Right atrium auricular region (tissue), 2 donors: ENCODE results near the gene OTUD7B. TPM values are rescaled to one million over a fixed set of nuclear protein-coding genes. Genes with fewer than 3 reads are reported as not detected.
"Not testable (repeated sequence)": the region's sequence is repeated elsewhere in the genome, so short reads cannot be mapped to it uniquely, and the experiment has no call there.

Experiments used
- DNase-seq: peaks from one replicate; pipeline ENCODE4 v3.0.0-alpha.2; 2019; ENCODE audit warnings: low spot score
- H3K27ac ChIP-seq, 2 donors: fragments of 200-600 bp; sonication (generic); 1 replicate in 1 of 2; 2 replicates in 1 of 2; pipeline ENCODE4 v1.5.1; 2016 to 2019
- H3K27me3 ChIP-seq, 2 donors: fragments of 200-600 bp; sonication (generic); one replicate each; pipeline versions ENCODE4 v1.5.1 to v1.6.0; 2017 to 2019
- H3K36me3 ChIP-seq: fragments of 200-600 bp; sonication (generic); one replicate; pipeline ENCODE4 v1.5.1; 2016
- H3K4me1 ChIP-seq, 2 donors: fragments of 200-600 bp; sonication (generic); one replicate each; pipeline versions ENCODE4 v1.5.1 to v1.6.0; 2017 to 2019
- H3K4me3 ChIP-seq, 2 donors: fragments of 200-600 bp; sonication (generic); 1 replicate in 1 of 2; 2 replicates in 1 of 2; pipeline ENCODE4 v1.5.1; 2017 to 2019; ENCODE audit warnings: mild to moderate bottlenecking in 1 of 2, moderate library complexity in 1 of 2
- H3K9me3 ChIP-seq, 2 donors: fragments of 200-600 bp; sonication (generic); one replicate each; pipeline ENCODE4 v1.5.1; 2019
- total RNA-seq, 2 donors: library from RNA; depleted of rRNA; stranded (reverse); fragments of >200 nt; gene quantifications; one replicate each; pipeline ENCODE4 v1.1.0, GENCODE V29; 2016
- TF ChIP-seq, protein P1 (sequence below), 2 donors: fragments of 200-600 bp; sonication (generic); IDR thresholded peaks; one replicate each; pipeline ENCODE4 v1.5.1; 2019; ENCODE audit warnings: antibody characterized with exemption in 2 of 2

The OTUD7B gene
- total RNA-seq, result 10 to 100 TPM; 12.1 to 20.0 TPM

DNA sequence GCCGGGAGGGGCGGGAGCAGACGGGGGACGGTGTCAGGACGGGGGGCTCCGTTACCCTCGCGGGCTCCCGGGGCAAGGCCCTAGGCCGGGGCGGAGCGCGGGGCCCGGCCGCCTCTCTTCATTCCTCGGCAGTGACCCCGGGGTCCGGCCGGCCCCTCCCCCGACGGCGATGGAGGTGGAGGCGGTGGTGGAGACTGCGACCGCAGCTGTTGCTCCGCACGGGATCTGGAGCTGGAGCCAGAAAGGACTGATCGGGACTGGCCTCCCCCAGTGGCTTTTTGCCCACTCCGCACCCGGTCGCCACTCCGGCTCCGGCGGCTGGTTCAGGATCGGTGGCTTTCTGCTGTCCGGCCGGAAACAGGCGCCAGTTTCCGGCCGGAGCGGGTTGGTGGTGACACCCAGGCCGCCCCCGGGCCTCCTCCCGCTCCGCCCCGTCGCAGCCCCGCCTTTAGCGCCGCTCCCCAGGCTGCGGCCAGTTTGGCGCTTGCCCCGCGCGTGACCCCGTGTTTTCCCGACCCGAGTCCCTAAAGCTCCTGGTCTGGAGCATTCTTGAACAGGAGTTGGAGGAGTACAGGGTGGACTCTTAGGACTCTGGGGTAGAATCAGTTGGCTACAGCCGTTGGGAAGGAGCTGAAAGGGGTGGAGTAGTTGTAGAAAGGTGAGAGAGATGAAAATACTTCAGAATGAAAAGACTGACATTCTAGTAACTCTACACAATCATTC is at the start of gene OTUD7B:
TSS of gene OTUD7B (minus strand) at position 334 of the 723 bp plus-strand sequence. CDS start 33,216 bp downstream, outside the sequence.
- TF ChIP-seq, protein P1, sequence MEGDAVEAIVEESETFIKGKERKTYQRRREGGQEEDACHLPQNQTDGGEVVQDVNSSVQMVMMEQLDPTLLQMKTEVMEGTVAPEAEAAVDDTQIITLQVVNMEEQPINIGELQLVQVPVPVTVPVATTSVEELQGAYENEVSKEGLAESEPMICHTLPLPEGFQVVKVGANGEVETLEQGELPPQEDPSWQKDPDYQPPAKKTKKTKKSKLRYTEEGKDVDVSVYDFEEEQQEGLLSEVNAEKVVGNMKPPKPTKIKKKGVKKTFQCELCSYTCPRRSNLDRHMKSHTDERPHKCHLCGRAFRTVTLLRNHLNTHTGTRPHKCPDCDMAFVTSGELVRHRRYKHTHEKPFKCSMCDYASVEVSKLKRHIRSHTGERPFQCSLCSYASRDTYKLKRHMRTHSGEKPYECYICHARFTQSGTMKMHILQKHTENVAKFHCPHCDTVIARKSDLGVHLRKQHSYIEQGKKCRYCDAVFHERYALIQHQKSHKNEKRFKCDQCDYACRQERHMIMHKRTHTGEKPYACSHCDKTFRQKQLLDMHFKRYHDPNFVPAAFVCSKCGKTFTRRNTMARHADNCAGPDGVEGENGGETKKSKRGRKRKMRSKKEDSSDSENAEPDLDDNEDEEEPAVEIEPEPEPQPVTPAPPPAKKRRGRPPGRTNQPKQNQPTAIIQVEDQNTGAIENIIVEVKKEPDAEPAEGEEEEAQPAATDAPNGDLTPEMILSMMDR (IDR thresholded peaks at IDR 0.05), result peak in 1 of 2 donors; percentile 21

DNA sequence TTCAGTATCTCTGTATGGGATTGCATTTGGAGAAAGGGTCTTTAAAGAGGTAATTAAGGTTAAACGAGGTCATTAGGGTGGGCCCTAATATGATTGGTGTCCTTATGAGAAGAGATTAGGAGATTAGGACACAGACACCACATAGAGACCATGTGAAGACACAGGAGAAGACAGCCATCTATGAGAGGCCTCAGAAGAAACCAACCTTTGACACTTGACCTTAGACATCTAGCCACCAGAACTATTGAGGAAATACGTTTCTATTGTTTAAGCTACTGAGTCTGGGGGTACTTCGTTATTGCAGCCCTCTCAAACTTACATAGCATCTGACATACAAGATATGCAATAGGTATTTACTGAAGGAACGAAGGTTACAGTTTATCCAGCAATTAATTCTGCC is 49.7 kb upstream of the OTUD7B start:
- Histone ChIP-seq H3K4me3 (no peak overlapping the region), H3K27me3 (no peaks in the 10 kb centered on the region), H3K27ac (no peak overlapping the region), H3K4me1 (peaks cover 0 to 9% of the 10 kb centered on the region in 2 donors), H3K36me3 (no peaks in the 10 kb centered on the region), H3K9me3 (no peaks in the 10 kb centered on the region)
- TF ChIP-seq, protein P1 (IDR thresholded peaks at IDR 0.05), result no peak
- no peak for DNase-seq

More for the DNA sequence above, at the start of gene OTUD7B:
- Histone ChIP-seq H3K4me3 (peak within 1 kb of the TSS; percentile 84 to 93), H3K9me3 (no peaks in the 10 kb centered on the region), H3K27ac (peak within 1 kb of the TSS; percentile 96 to 98), H3K36me3 (no peaks in the 10 kb centered on the region), H3K27me3 (no peaks in the 10 kb centered on the region), H3K4me1 (peaks cover 0 to 24% of the 10 kb centered on the region in 2 donors)
- DNase-seq, result peak; percentile 81

DNA sequence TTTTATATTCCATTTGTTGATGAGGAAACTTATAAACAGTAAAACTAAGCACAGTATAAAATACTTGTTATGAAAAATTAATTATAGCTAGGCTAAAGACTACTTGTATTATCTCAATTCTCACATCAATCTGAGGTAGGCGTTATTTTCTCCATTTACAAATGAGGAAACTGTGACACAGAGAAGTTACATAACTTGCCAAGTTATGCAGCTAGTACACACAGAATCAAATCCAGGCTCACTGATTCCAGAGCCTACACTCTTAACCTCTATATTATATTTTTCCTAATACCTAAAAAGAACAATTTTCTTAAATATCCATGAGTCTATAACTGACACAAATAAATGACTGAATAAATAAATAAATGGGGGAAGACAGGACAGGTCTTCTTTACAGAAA is 45.9 kb upstream of the OTUD7B start:
- Histone ChIP-seq H3K4me3 (no peak overlapping the region), H3K27ac (no peak overlapping the region), H3K9me3 (no peaks in the 10 kb centered on the region), H3K27me3 (no peaks in the 10 kb centered on the region), H3K4me1 (no peaks in the 10 kb centered on the region), H3K36me3 (no peaks in the 10 kb centered on the region)
- TF ChIP-seq, protein P1 (IDR thresholded peaks at IDR 0.05), result no peak
- no peak for DNase-seq

DNA sequence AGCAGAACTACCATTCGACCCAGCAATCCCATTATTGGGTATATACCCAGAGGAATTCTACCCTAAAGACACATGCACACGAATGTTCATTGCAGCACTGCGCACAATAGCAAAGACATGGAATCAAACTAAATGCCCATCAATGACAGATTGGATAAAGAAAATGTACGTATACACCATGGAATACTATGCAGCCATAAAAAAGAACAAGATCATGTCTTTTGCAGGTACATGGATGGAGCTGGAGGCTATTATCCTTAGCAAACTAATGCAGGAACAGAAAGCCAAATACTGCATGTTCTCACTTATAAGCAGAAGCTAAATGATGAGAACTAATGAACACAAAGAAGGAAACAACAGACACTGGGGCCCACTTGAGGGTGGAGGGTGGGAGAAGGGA is 45.0 kb upstream of the OTUD7B start:
- not testable (repeated sequence) for H3K36me3 ChIP-seq, H3K9me3 ChIP-seq, H3K27ac ChIP-seq

DNA sequence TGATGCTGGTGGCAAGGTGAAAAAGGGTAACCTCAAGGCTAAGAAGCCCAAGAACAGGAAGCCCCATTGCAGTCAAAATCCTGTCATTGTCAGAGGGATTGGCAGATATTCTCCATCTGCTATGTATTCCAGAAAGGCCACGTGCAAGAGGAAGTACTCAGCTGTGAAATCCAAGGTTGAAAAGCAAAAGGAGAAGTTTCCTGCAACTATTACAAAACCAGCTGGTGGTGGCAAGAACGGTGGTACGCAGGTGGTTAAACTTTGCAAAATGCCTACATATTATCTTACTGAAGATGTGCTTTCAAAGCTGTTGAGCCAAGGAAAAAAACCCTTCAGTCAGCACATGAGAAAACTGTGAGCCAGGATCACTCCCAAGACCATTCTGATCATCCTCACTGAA is 43.4 kb upstream of the OTUD7B start:
- H3K4me1 ChIP-seq, result no peaks in the 10 kb centered on the region
- DNase-seq, result no peak
- H3K36me3 ChIP-seq, result no peaks in the 10 kb centered on the region
- H3K9me3 ChIP-seq, result no peaks in the 10 kb centered on the region
- no peaks in the 10 kb centered on the region for H3K27me3 ChIP-seq
- H3K27ac ChIP-seq, result no peak overlapping the region
- no peak overlapping the region for H3K4me3 ChIP-seq
- TF ChIP-seq, protein P1 (IDR thresholded peaks at IDR 0.05), result no peak

More for the DNA sequence above, 45.0 kb upstream of the OTUD7B start:
- not testable (repeated sequence) for H3K4me1 ChIP-seq, H3K4me3 ChIP-seq, DNase-seq, H3K27me3 ChIP-seq

DNA sequence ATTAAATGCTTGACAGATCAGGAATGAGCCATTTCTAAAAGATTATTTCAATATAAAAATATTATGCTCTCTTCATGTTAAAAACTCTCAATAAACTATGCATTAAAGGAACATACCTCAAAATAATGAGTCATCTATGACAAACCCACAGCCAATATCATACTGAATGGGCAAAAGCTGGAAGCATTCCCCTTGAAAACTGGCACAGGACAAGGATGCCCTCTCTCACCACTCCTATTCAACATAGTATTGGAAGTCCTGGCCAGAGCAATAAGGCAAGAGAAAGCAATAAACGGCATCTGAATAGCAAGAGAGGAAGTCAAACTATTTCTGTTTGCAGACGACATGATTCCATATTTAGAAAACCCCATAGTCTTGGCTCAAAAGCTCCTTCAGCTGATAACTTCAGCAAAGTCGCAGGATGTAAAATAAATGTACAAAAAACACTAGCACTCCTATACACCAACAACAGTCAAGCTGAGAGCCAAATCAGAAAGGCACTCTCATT is 41.4 kb upstream of the OTUD7B start:
- not testable (repeated sequence) for H3K27ac ChIP-seq, H3K4me1 ChIP-seq, DNase-seq, H3K4me3 ChIP-seq, H3K27me3 ChIP-seq, H3K36me3 ChIP-seq, H3K9me3 ChIP-seq

DNA sequence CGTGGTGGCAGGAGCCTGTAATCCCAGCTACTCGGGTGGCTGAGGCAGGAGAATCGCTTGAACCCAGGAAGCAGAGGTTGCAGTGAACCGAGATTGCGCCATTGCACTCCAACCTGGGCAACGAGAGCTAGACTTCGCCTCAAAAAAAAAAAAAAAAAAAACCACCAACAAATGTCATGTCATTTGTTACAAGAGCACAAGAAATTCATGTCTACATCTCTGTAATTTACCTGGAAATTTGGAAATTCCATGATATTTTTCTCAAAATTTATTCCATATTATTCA is 40.5 kb upstream of the OTUD7B start:
- H3K27ac ChIP-seq, result no peak overlapping the region
- no peaks in the 10 kb centered on the region for H3K9me3 ChIP-seq
- H3K4me1 ChIP-seq, result no peaks in the 10 kb centered on the region
- no peaks in the 10 kb centered on the region for H3K36me3 ChIP-seq
- no peak overlapping the region for H3K4me3 ChIP-seq
- DNase-seq, result no peak
- TF ChIP-seq, protein P1 (IDR thresholded peaks at IDR 0.05), result no peak
- H3K27me3 ChIP-seq, result no peaks in the 10 kb centered on the region
